HG03175 (cell line): Measurements from ENCODE around the gene GSTT2.

ENCODE experiments used
- ATAC-seq: cut with Tn5 transposase; IDR thresholded peaks from one replicate; pipeline ENCODE4 v1.9.1; 2021; ENCODE audit warnings: mild to moderate bottlenecking, moderate library complexity; ENCODE audit not compliant: unreplicated experiment

GSTT2 gene

GRCh38 chr22:24007253-24008021 is 27.5 kb downstream of the GSTT2 start:
- ATAC-seq: no peak

- ATAC-seq: no peak
Measured at GRCh38 chr22:24008022-24008283, 28.0 kb downstream of the GSTT2 start.

- no peak for ATAC-seq
Measured at GRCh38 chr22:24008381-24009226, 28.7 kb downstream of the GSTT2 start.

- no peak for ATAC-seq
Measured at GRCh38 chr22:24009227-24010017, 29.5 kb downstream of the GSTT2 start.

GRCh38 chr22:24010018-24010391 is 30.1 kb downstream of the GSTT2 start:
- no peak for ATAC-seq

- no peak for ATAC-seq
Measured at GRCh38 chr22:24011735-24012068, 31.8 kb downstream of the GSTT2 start.

GRCh38 chr22:24016156-24016555 is 36.2 kb downstream of the GSTT2 start:
- no peak for ATAC-seq

GRCh38 chr22:24021304-24021703 is 41.4 kb downstream of the GSTT2 start:
- no peak for ATAC-seq

GRCh38 chr22:24023204-24023789 is 43.4 kb downstream of the GSTT2 start:
- no peak for ATAC-seq

- ATAC-seq: no peak
Measured at GRCh38 chr22:24024354-24024753, 44.4 kb downstream of the GSTT2 start.

- ATAC-seq: no peak
Measured at GRCh38 chr22:24025475-24025874, 45.5 kb downstream of the GSTT2 start.

GRCh38 chr22:24026056-24026455 is 46.1 kb downstream of the GSTT2 start:
- no peak for ATAC-seq

GRCh38 chr22:24026733-24027132 is 46.8 kb downstream of the GSTT2 start:
- no peak for ATAC-seq

GRCh38 chr22:24027389-24027975 is 47.5 kb downstream of the GSTT2 start:
- ATAC-seq: no peak

- no peak for ATAC-seq
Measured at GRCh38 chr22:24027991-24028390, 48.1 kb downstream of the GSTT2 start.

- no peak for ATAC-seq
Measured at GRCh38 chr22:24028533-24028932, 48.6 kb downstream of the GSTT2 start.

- ATAC-seq: no peak
Measured at GRCh38 chr22:24029304-24029703, 49.4 kb downstream of the GSTT2 start.

- no peak for ATAC-seq
Measured at GRCh38 chr22:24030186-24030702, 50.3 kb downstream of the GSTT2 start.
